GM12872 (cell line): ENCODE data around the gene CHKA.

ENCODE experiments used
- CTCF ChIP-seq: IDR thresholded peaks from 3 replicates; pipeline ENCODE4 v1.5.1; 2011; ENCODE audit warnings: low read depth, mild to moderate bottlenecking, low read length, moderate library complexity; ENCODE audit not compliant: insufficient read depth

Gene CHKA

GRCh38 chr11:68142441-68143309 lies 21.5 kb upstream of the CHKA start:
- TF ChIP-seq CTCF = no peak

- TF ChIP-seq CTCF = no peak
Observed at GRCh38 chr11:68142028-68142412, 20.8 kb upstream of the CHKA start.

- no peak for TF ChIP-seq CTCF
Observed at GRCh38 chr11:68141246-68142027, 20.2 kb upstream of the CHKA start.

GRCh38 chr11:68140496-68141245 lies 19.5 kb upstream of the CHKA start:
- TF ChIP-seq CTCF = no peak

GRCh38 chr11:68138237-68138636 lies 17.0 kb upstream of the CHKA start:
- TF ChIP-seq CTCF = no peak

- TF ChIP-seq CTCF = no peak
Observed at GRCh38 chr11:68137833-68138232, 16.6 kb upstream of the CHKA start.

GRCh38 chr11:68136866-68137265 lies 15.7 kb upstream of the CHKA start:
- no peak for TF ChIP-seq CTCF
